ENCODE results near the gene TTLL9.

DNA sequence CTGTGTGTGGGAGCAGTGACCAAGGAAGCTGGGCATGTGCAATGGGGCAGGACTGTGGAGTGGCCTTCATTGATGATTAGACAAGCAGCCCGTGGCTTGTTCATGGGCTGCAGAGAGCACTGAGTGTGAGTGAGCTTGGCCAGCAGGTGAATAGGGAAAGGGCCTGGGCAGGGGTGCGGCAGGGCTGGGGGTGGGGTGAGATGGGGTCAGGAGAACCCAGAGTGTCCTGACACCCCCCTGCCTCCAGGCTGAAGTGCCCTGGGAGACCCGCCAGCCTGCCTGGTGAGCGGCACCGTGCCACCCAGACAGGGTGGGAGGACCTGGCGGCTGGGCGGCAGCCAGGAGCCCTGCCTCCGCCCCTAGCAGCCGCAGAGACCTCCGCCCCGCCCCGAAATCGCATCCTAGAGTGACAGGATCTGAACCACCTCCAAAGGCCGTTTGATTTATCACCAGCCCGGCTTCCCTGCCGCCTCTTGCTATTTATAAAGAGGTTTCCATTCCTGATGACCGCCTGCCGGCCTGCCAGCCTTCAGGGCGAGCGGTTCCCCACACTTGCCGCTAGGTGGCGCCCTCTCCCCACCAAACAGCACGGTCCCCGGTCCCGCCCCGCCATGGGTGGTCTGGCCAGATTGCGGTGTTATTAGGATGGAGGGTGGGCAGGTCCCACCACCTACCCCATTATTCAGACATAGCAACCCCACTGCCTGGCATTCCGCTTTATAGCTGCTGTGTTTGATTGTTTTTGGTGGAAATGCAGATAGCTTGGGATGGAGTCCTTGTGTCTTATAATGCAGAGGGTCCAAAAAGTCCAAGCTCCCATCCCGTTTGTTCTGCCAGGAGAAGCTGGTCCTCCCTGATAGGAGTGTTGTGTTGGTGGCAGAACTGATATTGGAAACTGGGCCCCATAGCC is 47.8 kb upstream of the TTLL9 start:
- TF ChIP-seq, protein P1, sequence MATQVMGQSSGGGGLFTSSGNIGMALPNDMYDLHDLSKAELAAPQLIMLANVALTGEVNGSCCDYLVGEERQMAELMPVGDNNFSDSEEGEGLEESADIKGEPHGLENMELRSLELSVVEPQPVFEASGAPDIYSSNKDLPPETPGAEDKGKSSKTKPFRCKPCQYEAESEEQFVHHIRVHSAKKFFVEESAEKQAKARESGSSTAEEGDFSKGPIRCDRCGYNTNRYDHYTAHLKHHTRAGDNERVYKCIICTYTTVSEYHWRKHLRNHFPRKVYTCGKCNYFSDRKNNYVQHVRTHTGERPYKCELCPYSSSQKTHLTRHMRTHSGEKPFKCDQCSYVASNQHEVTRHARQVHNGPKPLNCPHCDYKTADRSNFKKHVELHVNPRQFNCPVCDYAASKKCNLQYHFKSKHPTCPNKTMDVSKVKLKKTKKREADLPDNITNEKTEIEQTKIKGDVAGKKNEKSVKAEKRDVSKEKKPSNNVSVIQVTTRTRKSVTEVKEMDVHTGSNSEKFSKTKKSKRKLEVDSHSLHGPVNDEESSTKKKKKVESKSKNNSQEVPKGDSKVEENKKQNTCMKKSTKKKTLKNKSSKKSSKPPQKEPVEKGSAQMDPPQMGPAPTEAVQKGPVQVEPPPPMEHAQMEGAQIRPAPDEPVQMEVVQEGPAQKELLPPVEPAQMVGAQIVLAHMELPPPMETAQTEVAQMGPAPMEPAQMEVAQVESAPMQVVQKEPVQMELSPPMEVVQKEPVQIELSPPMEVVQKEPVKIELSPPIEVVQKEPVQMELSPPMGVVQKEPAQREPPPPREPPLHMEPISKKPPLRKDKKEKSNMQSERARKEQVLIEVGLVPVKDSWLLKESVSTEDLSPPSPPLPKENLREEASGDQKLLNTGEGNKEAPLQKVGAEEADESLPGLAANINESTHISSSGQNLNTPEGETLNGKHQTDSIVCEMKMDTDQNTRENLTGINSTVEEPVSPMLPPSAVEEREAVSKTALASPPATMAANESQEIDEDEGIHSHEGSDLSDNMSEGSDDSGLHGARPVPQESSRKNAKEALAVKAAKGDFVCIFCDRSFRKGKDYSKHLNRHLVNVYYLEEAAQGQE (IDR thresholded peaks at IDR 0.05) = no peak
- TF ChIP-seq, protein P2, sequence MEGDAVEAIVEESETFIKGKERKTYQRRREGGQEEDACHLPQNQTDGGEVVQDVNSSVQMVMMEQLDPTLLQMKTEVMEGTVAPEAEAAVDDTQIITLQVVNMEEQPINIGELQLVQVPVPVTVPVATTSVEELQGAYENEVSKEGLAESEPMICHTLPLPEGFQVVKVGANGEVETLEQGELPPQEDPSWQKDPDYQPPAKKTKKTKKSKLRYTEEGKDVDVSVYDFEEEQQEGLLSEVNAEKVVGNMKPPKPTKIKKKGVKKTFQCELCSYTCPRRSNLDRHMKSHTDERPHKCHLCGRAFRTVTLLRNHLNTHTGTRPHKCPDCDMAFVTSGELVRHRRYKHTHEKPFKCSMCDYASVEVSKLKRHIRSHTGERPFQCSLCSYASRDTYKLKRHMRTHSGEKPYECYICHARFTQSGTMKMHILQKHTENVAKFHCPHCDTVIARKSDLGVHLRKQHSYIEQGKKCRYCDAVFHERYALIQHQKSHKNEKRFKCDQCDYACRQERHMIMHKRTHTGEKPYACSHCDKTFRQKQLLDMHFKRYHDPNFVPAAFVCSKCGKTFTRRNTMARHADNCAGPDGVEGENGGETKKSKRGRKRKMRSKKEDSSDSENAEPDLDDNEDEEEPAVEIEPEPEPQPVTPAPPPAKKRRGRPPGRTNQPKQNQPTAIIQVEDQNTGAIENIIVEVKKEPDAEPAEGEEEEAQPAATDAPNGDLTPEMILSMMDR (IDR thresholded peaks at IDR 0.05; ENCODE audit: low read depth, low read length, missing input control) = peak; percentile 97
- TF ChIP-seq EGR1 (IDR thresholded peaks at IDR 0.05; ENCODE audit: low read depth in 2 of 2) (no peak), FOXA1 (IDR thresholded peaks at IDR 0.05) (no peak), YY1 (IDR thresholded peaks at IDR 0.05) (no peak)
